GM06990 (cell line): ENCODE measurements around the gene GPC6.

Source experiments
- DNase-seq: peaks from one replicate; pipeline ENCODE4 v3.0.0-alpha.2; 2011; ENCODE audit not compliant: insufficient read length; ENCODE audit errors: extremely low read depth
- H3K27me3 ChIP-seq: replicated peaks from 2 replicates; pipeline ENCODE4 v1.6.0; 2011; ENCODE audit warnings: low read length; ENCODE audit not compliant: control insufficient read depth, insufficient read depth
- H3K36me3 ChIP-seq: 2 replicates; pipeline ENCODE4 v1.5.1; 2011; ENCODE audit warnings: low read length; ENCODE audit not compliant: control insufficient read depth, insufficient read depth
- H3K4me3 ChIP-seq: replicated peaks from 2 replicates; pipeline ENCODE4 v1.5.1; 2011; ENCODE audit warnings: low read depth, mild to moderate bottlenecking, control low read depth, low read length
- TF ChIP-seq, protein P1 (sequence below): IDR thresholded peaks from 2 replicates; pipeline ENCODE4 v1.5.1; 2011; ENCODE audit warnings: low read length, control low read depth, mild to moderate bottlenecking, inconsistent platforms; ENCODE audit not compliant: insufficient read depth, poor library complexity, severe bottlenecking

The GPC6 gene

DNA sequence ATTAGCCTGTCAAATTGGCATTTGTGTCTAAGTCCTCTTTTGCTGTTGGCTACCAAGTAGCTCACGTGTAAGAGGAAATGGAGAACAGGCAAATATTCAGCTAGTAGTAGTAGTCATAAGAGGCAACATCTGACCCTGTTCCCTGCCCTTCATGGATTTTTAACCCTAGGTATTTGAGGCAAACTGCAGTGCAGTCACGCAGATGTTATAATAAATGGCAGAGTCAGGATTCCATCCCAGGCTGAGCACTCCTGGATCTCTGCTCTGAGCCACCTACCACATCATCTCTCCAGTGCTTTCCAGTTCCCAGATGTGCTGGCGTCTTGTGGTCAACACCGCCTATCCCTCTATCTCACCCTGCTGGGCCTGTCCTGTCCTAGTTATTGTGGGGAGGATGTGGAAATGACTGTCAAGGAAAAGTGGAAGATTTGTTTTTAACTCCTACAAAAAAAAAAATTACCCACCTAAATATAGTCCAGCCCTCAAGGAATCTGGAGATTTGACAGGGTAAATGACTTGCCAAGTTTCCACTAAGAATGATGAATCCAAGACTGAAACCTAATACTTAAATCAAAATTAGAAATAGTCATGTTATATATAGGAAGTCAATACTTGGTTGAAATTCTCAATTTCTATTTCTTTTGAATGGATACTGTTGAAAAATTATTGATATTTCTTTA, 322.9 kb downstream of the GPC6 start:
- Histone ChIP-seq H3K4me3 (no peak overlapping the region), H3K36me3 (no peaks in the 10 kb centered on the region), H3K27me3 (no peaks in the 10 kb centered on the region)
- DNase-seq: no peak
- TF ChIP-seq, protein P1, sequence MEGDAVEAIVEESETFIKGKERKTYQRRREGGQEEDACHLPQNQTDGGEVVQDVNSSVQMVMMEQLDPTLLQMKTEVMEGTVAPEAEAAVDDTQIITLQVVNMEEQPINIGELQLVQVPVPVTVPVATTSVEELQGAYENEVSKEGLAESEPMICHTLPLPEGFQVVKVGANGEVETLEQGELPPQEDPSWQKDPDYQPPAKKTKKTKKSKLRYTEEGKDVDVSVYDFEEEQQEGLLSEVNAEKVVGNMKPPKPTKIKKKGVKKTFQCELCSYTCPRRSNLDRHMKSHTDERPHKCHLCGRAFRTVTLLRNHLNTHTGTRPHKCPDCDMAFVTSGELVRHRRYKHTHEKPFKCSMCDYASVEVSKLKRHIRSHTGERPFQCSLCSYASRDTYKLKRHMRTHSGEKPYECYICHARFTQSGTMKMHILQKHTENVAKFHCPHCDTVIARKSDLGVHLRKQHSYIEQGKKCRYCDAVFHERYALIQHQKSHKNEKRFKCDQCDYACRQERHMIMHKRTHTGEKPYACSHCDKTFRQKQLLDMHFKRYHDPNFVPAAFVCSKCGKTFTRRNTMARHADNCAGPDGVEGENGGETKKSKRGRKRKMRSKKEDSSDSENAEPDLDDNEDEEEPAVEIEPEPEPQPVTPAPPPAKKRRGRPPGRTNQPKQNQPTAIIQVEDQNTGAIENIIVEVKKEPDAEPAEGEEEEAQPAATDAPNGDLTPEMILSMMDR: no peak

DNA sequence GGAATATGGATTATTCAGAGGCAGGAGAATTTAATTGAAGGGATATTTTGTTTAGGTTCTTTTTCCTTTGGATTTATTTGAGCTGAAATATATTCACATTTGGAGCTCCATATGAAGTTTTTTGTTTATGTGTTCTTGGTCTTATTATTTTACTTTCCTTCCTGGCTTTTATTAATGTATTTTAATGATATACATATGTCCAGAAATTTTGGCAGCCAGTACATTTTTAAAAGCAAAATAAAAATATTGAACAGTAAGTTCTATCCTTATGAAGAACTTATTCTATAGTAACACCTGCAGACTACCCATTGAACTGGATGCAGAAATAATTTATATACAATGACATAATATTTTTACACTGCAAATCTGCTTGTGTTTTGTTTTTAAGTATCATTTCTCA, 323.6 kb downstream of the GPC6 start:
- no peak for DNase-seq
- TF ChIP-seq, protein P1: no peak

DNA sequence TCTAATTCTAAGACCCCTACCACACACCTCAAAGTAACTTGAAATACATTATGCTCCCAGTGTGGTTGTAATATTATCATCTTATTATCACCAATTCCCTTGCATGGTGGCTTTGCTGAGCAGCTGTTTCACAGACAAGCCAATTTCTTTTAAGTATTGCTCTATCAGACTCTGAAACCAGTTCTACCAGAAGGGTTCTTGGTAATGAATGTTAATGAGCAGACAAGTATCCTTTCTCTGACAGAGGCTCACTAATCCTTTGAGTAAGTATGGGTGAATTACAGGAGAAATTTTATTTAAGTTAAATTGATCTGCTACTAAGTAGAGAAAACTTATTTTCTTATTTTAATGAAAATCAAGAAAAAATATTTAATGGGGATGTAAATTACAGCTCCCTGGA, 326.0 kb downstream of the GPC6 start:
- Histone ChIP-seq H3K27me3 (no peaks in the 10 kb centered on the region), H3K36me3 (no peaks in the 10 kb centered on the region), H3K4me3 (no peak overlapping the region)
- no peak for DNase-seq
- TF ChIP-seq, protein P1: no peak

More for the DNA sequence above, 323.6 kb downstream of the GPC6 start:
- Histone ChIP-seq H3K4me3 (no peak overlapping the region), H3K36me3 (no peaks in the 10 kb centered on the region), H3K27me3 (no peaks in the 10 kb centered on the region)

DNA sequence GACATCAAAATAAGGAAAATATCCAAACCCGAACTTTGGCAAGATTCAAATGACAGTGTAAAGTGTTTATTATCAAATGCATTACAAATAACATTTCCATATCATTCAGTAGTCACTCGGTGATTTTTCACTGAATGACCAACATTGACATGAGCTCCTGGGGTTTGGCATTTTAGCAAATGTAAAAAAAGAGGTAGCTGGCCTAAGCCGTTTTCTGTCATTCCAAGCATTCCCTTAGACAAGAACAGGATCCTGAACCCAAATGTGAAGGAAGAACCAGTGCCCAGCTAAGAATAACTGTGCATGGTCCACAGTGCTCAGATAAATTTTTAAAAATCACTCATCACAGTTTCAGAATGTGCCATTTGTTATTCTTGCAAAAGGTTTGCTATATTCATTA, 327.9 kb downstream of the GPC6 start:
- Histone ChIP-seq H3K27me3 (no peaks in the 10 kb centered on the region), H3K4me3 (no peak overlapping the region), H3K36me3 (no peaks in the 10 kb centered on the region)
- no peak for DNase-seq
- TF ChIP-seq, protein P1: no peak

DNA sequence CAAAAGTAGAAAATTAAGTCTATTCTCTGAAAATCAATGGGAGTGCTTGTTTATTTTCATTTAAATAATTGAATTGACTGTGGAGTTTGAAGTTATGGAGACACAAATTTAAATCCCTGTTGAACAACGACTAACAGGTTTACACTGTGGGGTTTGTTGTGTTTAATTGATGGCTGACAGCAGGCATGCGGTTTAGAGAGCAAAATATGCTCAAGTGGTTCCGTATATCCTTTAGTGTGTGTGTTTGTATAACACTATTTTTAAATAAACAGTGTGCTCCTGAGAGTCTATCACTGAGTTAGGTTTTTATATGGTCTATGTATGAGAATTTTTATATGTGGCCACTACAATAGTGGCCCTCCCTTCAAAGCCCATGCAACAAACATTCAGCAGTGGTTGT, 332.0 kb downstream of the GPC6 start:
- no peak for DNase-seq
- Histone ChIP-seq H3K4me3 (no peak overlapping the region), H3K36me3 (no peaks in the 10 kb centered on the region), H3K27me3 (no peaks in the 10 kb centered on the region)
- TF ChIP-seq, protein P1: no peak

DNA sequence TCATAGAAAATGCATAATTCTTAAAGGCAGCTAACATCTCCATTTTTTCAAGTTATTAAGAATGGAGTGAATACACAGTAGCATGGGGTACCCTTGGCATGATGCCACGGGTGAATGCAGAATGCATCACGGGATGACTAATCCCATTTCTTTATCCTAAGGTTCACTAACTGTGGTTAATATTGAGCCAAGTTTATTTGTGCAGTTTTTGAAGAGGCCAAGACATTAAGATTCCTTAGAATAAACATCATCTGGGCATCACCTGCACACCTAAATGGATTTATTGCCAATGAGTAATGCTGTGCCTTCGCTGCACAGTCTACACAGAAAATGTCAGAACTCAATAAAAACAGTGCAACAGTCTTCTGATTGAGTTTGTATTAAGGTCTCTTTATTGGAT, 333.1 kb downstream of the GPC6 start:
- TF ChIP-seq, protein P1: no peak
- no peak overlapping the region for H3K4me3 ChIP-seq
- H3K36me3 ChIP-seq: no peaks in the 10 kb centered on the region
- no peaks in the 10 kb centered on the region for H3K27me3 ChIP-seq
- DNase-seq: no peak
